Measurements from ENCODE around the gene CEP72. TPM values are rescaled to one million over a fixed set of nuclear protein-coding genes. Genes with fewer than 3 reads are reported as not detected.

Gene CEP72
- total RNA-seq, 2 experiments from 2014 or later = 27.0 to 28.9 TPM

DNA sequence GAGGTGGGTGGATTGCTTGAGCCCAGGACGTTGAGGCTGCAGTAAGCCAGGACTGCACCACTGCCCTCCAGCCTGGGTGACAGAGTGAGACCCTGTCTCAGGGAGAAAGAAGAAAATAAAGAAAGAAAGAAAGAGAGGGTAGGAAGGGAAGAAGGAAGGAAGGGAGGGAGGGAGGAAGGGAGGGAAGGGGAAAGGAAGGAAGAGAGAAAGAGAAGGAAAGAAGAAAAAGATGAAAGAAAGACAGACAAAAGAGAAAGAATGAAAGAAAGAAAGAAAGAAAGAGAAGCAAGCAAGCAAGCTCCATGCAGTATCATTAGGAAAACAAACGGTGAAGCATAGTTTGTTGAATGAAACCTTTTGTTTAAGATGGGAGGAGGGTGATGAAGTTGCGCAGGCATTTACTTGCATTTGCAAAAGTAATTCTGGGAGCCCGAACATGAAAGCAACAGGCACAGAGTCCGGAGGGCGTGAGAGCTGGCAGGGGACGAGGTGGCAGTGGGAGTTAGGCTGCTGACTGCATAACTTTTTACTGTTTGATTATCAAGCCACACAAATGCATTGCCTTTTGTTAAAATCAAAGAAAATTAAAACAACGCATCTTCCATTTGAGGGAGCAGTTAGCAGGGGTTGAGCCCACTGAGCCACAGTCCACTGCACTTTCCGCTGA lies 26.0 kb upstream of the CEP72 start:
- Mint-ChIP-seq H3K4me3 (no peak overlapping the region), H3K9me3 (peaks cover 9% of the 10 kb centered on the region), H3K36me3 (ENCODE audit: low read depth) (no peaks in the 10 kb centered on the region), H3K27me3 (peaks cover 18% of the 10 kb centered on the region), H3K4me1 (ENCODE audit: low read depth) (peaks cover 6% of the 10 kb centered on the region), H3K27ac (no peak overlapping the region)
- POLR2A ChIA-PET = no interaction called here
- CTCF ChIA-PET = no interaction called here
- intact Hi-C loops (cut with micrococcal nuclease) = no loop called here
- TF ChIP-seq CTCF (IDR thresholded peaks at IDR 0.05) = no peak
- DNase-seq = no peak
- ATAC-seq = no peak

GRCh38 chr5:586751-587285 lies 25.3 kb upstream of the CEP72 start:
- H3K27me3 Mint-ChIP-seq = peaks cover 22% of the 10 kb centered on the region
- DNase-seq (no peak), ATAC-seq (no peak)
- H3K4me3 Mint-ChIP-seq = no peak overlapping the region
- no peak overlapping the region for H3K27ac Mint-ChIP-seq
- intact Hi-C loops (cut with micrococcal nuclease) = no loop called here
- H3K9me3 Mint-ChIP-seq = peaks cover 9% of the 10 kb centered on the region
- ChIA-PET CTCF (no interaction called here), POLR2A (no interaction called here)
- no peak for TF ChIP-seq CTCF (IDR thresholded peaks at IDR 0.05)
- H3K4me1 Mint-ChIP-seq (ENCODE audit: low read depth) = peaks cover 6% of the 10 kb centered on the region
- H3K36me3 Mint-ChIP-seq (ENCODE audit: low read depth) = no peaks in the 10 kb centered on the region

DNA sequence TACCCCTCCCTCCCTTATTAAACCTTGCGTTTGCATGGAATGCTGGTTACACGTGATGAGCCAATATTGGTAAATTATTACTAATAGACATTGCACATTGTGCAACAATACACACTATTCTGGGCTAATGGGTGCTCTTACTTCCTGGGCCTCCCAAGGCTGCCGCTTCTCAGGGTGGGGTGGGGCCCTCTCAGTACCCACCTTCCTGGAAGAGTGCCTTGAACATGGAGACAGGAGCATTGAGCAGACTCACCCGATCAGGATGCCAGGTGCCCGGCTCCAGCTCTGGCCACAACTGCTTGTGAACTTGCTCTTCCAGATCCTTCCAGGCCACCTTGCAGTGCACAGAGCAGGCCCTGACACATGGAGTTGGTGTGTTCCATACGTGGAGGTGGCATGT lies 24.7 kb upstream of the CEP72 start:
- peaks cover 6% of the 10 kb centered on the region for H3K4me1 Mint-ChIP-seq (ENCODE audit: low read depth)

DNA sequence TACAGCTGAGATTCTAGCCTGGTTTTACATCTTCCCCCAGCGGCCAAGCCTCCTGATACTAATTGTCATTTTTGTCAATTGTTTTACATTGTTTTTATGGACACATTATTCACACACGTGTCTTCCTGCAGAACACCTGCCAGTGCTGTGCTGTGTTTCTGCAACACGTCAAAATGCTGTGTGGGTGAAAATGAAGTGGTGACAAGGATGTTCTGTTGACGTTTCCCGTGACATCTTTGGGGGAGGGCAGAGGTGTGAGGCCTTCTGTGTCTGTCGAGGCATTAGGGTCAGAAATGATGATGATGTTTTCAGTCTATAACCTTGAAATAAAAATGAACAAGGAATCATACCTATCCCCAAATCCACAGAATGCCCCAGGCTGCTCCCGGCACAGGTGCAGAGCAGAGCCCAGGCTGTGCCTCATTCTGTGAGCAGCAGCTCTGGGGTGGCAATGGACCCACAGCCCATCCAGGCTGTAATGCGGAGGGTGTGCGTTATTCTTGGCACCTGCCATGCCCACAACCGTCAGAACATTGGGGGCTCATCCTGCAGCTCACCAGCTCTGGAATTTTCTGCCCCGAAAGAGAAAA lies 23.6 kb upstream of the CEP72 start:
- Mint-ChIP-seq H3K4me3 (no peak overlapping the region), H3K4me1 (ENCODE audit: low read depth) (peaks cover 6% of the 10 kb centered on the region), H3K27ac (no peak overlapping the region), H3K27me3 (peaks cover 19% of the 10 kb centered on the region), H3K36me3 (ENCODE audit: low read depth) (no peaks in the 10 kb centered on the region), H3K9me3 (peaks cover 9% of the 10 kb centered on the region)
- no peak for ATAC-seq
- DNase-seq = no peak
- CTCF ChIA-PET = no interaction called here
- no peak for TF ChIP-seq CTCF (IDR thresholded peaks at IDR 0.05)
- POLR2A ChIA-PET = no interaction called here
- intact Hi-C loops (cut with micrococcal nuclease) = no loop called here

More for the DNA sequence above, 24.7 kb upstream of the CEP72 start:
- peaks cover 9% of the 10 kb centered on the region for H3K9me3 Mint-ChIP-seq
- H3K27ac Mint-ChIP-seq = no peak overlapping the region
- CTCF ChIA-PET = no interaction called here
- peaks cover 19% of the 10 kb centered on the region for H3K27me3 Mint-ChIP-seq
- POLR2A ChIA-PET = no interaction called here
- intact Hi-C loops (cut with micrococcal nuclease) = no loop called here
- no peak overlapping the region for H3K4me3 Mint-ChIP-seq
- no peaks in the 10 kb centered on the region for H3K36me3 Mint-ChIP-seq (ENCODE audit: low read depth)
- TF ChIP-seq CTCF (IDR thresholded peaks at IDR 0.05) = no peak
- ATAC-seq = no peak
- no peak for DNase-seq

- no peak for ATAC-seq
- Mint-ChIP-seq H3K4me3 (no peak overlapping the region), H3K27ac (no peak overlapping the region), H3K27me3 (peaks cover 21% of the 10 kb centered on the region), H3K36me3 (ENCODE audit: low read depth) (no peaks in the 10 kb centered on the region), H3K9me3 (peaks cover 9% of the 10 kb centered on the region), H3K4me1 (ENCODE audit: low read depth) (peaks cover 6% of the 10 kb centered on the region)
- ChIA-PET CTCF (no interaction called here), POLR2A (no interaction called here)
- intact Hi-C loops (cut with micrococcal nuclease) = no loop called here
- TF ChIP-seq CTCF (IDR thresholded peaks at IDR 0.05) = no peak
- no peak for DNase-seq
Measured at GRCh38 chr5:589173-589572, 23.0 kb upstream of the CEP72 start.
